Keratinocyte (primary cell): ENCODE data around the gene MALRD1. TPM values are rescaled to one million over a fixed set of nuclear protein-coding genes. Genes with fewer than 3 reads are reported as not detected.
"Not testable (repeated sequence)": the region's sequence is repeated elsewhere in the genome, so short reads cannot be mapped to it uniquely, and the experiment has no call there.

Experiments used
- DNase-seq: peaks from one replicate; pipeline ENCODE4 v3.0.0-alpha.2; 2011; ENCODE audit warnings: low read depth, missing footprints, low spot score
- FAIRE-seq: peaks from 2 replicates; lab custom pipeline; 2011; peaks lifted over from hg19 to GRCh38; lab: Jason Lieb, UNC
- H2AFZ ChIP-seq: 2 replicates; pipeline ENCODE4 v1.6.0; 2012; ENCODE audit warnings: low read length, control low read depth, inconsistent platforms; ENCODE audit not compliant: control insufficient read depth
- H3K27ac ChIP-seq: 2 replicates; pipeline ENCODE4 v1.5.1; 2011; ENCODE audit warnings: low read length; ENCODE audit not compliant: control insufficient read depth, insufficient read depth
- H3K27me3 ChIP-seq: 3 replicates; pipeline ENCODE4 v1.6.0; 2011; ENCODE audit warnings: low read length; ENCODE audit not compliant: control insufficient read depth, insufficient read depth; ENCODE audit errors: extremely low read depth
- H3K36me3 ChIP-seq, 2 experiments: 2 replicates in 1 of 2; 3 replicates in 1 of 2; pipeline ENCODE4 v1.5.1; 2011; ENCODE audit warnings: low read length in 2 of 2, mild to moderate bottlenecking in 1 of 2; ENCODE audit not compliant: control insufficient read depth in 2 of 2, insufficient read depth in 2 of 2; ENCODE audit errors: extremely low read depth in 1 of 2
- H3K4me1 ChIP-seq: 3 replicates; pipeline ENCODE4 v1.5.1; 2011; ENCODE audit warnings: low read length; ENCODE audit not compliant: control insufficient read depth, insufficient read depth; ENCODE audit errors: extremely low read depth
- H3K4me2 ChIP-seq: 3 replicates; pipeline ENCODE4 v1.6.0; 2011; ENCODE audit warnings: low read depth, low read length; ENCODE audit not compliant: control insufficient read depth, insufficient read depth; ENCODE audit errors: extremely low read depth
- H3K4me3 ChIP-seq, 3 experiments: fragments of 200-600 bp in 1 of 3; sonication (generic) in 1 of 3; 2 replicates in 2 of 3; 3 replicates in 1 of 3; pipeline ENCODE4 v1.5.1; 2011 to 2016; ENCODE audit warnings: low read length in 3 of 3, mild to moderate bottlenecking in 3 of 3, control low read depth in 2 of 3, inconsistent platforms in 1 of 3, low read depth in 1 of 3, mixed read lengths in 1 of 3, mixed run types in 1 of 3, moderate library complexity in 1 of 3; ENCODE audit not compliant: control insufficient read depth in 2 of 3, insufficient read depth in 2 of 3; ENCODE audit errors: extremely low read depth in 1 of 3
- H3K79me2 ChIP-seq: 2 replicates; pipeline ENCODE4 v1.6.0; 2012; ENCODE audit warnings: low read length; ENCODE audit not compliant: control insufficient read depth, insufficient read depth
- H3K9ac ChIP-seq: 3 replicates; pipeline ENCODE4 v1.6.0; 2011; ENCODE audit warnings: low read length; ENCODE audit not compliant: control insufficient read depth, insufficient read depth; ENCODE audit errors: extremely low read depth
- H3K9me1 ChIP-seq: 3 replicates; pipeline ENCODE4 v1.6.0; 2011; ENCODE audit warnings: low read length; ENCODE audit not compliant: control insufficient read depth, insufficient read depth; ENCODE audit errors: extremely low read depth
- H3K9me3 ChIP-seq: 2 replicates; pipeline ENCODE4 v1.5.1; 2012; ENCODE audit warnings: low read depth, low read length; ENCODE audit not compliant: control insufficient read depth
- H4K20me1 ChIP-seq: 3 replicates; pipeline ENCODE4 v1.6.0; 2011; ENCODE audit warnings: low read length; ENCODE audit not compliant: control insufficient read depth, insufficient read depth; ENCODE audit errors: extremely low read depth
- CTCF ChIP-seq, 3 experiments: IDR thresholded peaks in 1 of 3; conservative IDR thresholded peaks in 1 of 3; optimal IDR thresholded peaks in 1 of 3; 2 replicates in 2 of 3; 3 replicates in 1 of 3; pipeline versions ENCODE3 to v1.5.1; 2011; ENCODE audit warnings: low read length in 3 of 3, mild to moderate bottlenecking in 3 of 3, moderate library complexity in 2 of 3, control low read depth in 1 of 3, inconsistent platforms in 1 of 3; ENCODE audit not compliant: insufficient read depth in 2 of 3; ENCODE audit errors: extremely low read depth in 1 of 3
- EZH2 ChIP-seq: IDR thresholded peaks from one replicate; pipeline ENCODE4 v1.6.1; 2012; ENCODE audit warnings: inconsistent platforms, mild to moderate bottlenecking, low read length, moderate library complexity
- dilution Hi-C: fragments of 300-500 bp; cut with MboI; formaldehyde crosslinking; loops from one replicate; pipeline ENCODE4 v1.7.0; 2020; ENCODE audit warnings: low sequenced_read_pairs; ENCODE audit not compliant: extremely low pct_ligation_motif_present
- polyA plus RNA-seq, 5 experiments: library from polyadenylated mRNA; depleted of rRNA in 3 of 5; stranded (reverse) in 3 of 5; stranded (forward) in 1 of 5; unstranded in 1 of 5; fragments of >200 nt; gene quantifications; 1 replicate in 1 of 5; 2 replicates in 3 of 5; 3 replicates in 1 of 5; pipeline versions ENCODE4 v1.2.1 to v1.2.3, GENCODE V29; 2011 to 2012; ENCODE audit warnings: missing spikeins in 2 of 5, low read depth in 1 of 5, low replicate concordance in 1 of 5

Gene MALRD1
- polyA plus RNA-seq, 1 donor (not counting 4 experiments of a cell fraction or from before 2014, with no cell fraction given), result not detected

GRCh38 chr10:19505320-19506312 lies 457.0 kb downstream of the MALRD1 start:
- H3K27me3 ChIP-seq, result no peaks in the 10 kb centered on the region
- no peak for DNase-seq
- H3K4me2 ChIP-seq, result no peak overlapping the region
- no peak for FAIRE-seq
- H3K9me3 ChIP-seq, result no peaks in the 10 kb centered on the region
- no peaks in the 10 kb centered on the region for H3K36me3 ChIP-seq
- peaks cover 2% of the 10 kb centered on the region for H3K4me1 ChIP-seq
- TF ChIP-seq CTCF (optimal IDR thresholded peaks at IDR 0.05 in 1 of 3, IDR thresholded peaks at IDR 0.05 in 1 of 3, conservative IDR thresholded peaks at IDR 0.05 in 1 of 3; ENCODE audit: extremely low read depth in 1 of 3, insufficient read depth in 2 of 3, low read length in 3 of 3) (no peak), EZH2 (no peak)
- H3K9ac ChIP-seq, result no peak overlapping the region
- H3K27ac ChIP-seq, result no peak overlapping the region
- no peaks in the 10 kb centered on the region for H4K20me1 ChIP-seq
- no peaks in the 10 kb centered on the region for H3K79me2 ChIP-seq
- no peak overlapping the region for H3K4me3 ChIP-seq
- dilution Hi-C loops, result no loop called here
- no peaks in the 10 kb centered on the region for H3K9me1 ChIP-seq
- no peak overlapping the region for H2AFZ ChIP-seq

DNA sequence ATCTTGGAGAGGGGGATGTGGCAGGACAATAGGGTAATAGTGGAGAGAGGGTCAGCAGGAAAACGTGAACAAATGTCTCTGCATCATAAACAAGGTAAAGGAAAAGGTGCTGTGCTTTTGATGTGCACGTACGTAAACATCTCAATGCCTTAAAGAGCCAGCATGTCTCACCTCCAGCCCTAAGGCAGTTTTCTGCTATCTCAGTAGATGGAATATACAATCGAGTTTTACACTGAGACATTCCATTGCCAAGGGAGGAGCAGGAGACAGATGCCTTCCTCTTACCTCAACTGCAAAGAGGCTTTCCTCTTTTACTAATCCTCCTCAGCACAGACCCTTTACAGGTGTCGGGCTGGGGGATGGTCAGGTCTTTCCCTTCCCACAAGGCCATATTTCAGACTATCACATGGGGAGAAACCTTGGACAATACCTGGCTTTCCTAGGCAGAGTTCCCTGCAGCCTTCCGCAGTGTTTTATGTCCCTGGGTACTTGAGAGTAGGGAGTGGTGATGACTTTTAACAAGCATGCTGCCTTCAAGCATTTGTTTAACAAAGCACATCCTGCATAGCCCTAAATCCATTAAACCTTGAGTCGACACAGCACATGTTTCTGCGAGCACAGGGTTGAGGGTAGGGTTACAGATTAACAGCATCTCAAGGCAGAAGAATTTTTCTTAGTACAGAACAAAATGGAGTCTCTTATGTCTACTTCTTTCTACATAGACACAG lies 461.6 kb downstream of the MALRD1 start:
- H3K9me3 ChIP-seq, H3K4me1 ChIP-seq, H3K36me3 ChIP-seq, H3K4me2 ChIP-seq, H3K27me3 ChIP-seq, FAIRE-seq, H3K27ac ChIP-seq, H3K9ac ChIP-seq, H3K4me3 ChIP-seq, H3K79me2 ChIP-seq, DNase-seq, H3K9me1 ChIP-seq, dilution Hi-C loops, H4K20me1 ChIP-seq: not testable (repeated sequence)
- H2AFZ ChIP-seq, result peak overlapping the region; percentile 15
